NCI-H128 (cell line): Measurements from ENCODE around the gene LCP1.

Experiments
- DNase-seq: peaks from one replicate; lab custom pipeline; 2025; ENCODE audit not compliant: unreplicated experiment; lab: John Stamatoyannopoulos, UW

Gene LCP1

GRCh38 chr13:46102255-46102605 is 79.7 kb downstream of the LCP1 start:
- no peak for DNase-seq

- DNase-seq = no peak
Observed at GRCh38 chr13:46101484-46102254, 80.3 kb downstream of the LCP1 start.

- DNase-seq = no peak
Observed at GRCh38 chr13:46101002-46101401, 81.0 kb downstream of the LCP1 start.

- DNase-seq = no peak
Observed at GRCh38 chr13:46100191-46100815, 81.7 kb downstream of the LCP1 start.

GRCh38 chr13:46097663-46098062 is 84.3 kb downstream of the LCP1 start:
- DNase-seq = no peak

GRCh38 chr13:46097015-46097414 is 85.0 kb downstream of the LCP1 start:
- no peak for DNase-seq

- no peak for DNase-seq
Observed at GRCh38 chr13:46094478-46094877, 87.5 kb downstream of the LCP1 start.

- no peak for DNase-seq
Observed at GRCh38 chr13:46088821-46089562, 93.0 kb downstream of the LCP1 start.

GRCh38 chr13:46087481-46087880 is 94.5 kb downstream of the LCP1 start:
- no peak for DNase-seq

GRCh38 chr13:46086985-46087384 is 95.0 kb downstream of the LCP1 start:
- no peak for DNase-seq

- no peak for DNase-seq
Observed at GRCh38 chr13:46086421-46086922, 95.5 kb downstream of the LCP1 start.

- no peak for DNase-seq
Observed at GRCh38 chr13:46085737-46086136, 96.2 kb downstream of the LCP1 start.

- no peak for DNase-seq
Observed at GRCh38 chr13:46082324-46082723, 99.7 kb downstream of the LCP1 start.

- no peak for DNase-seq
Observed at GRCh38 chr13:46079770-46080169, 102.2 kb downstream of the LCP1 start.

GRCh38 chr13:46077265-46077664 is 104.7 kb downstream of the LCP1 start:
- DNase-seq = no peak

- no peak for DNase-seq
Observed at GRCh38 chr13:46076827-46077226, 105.2 kb downstream of the LCP1 start.
